Fibroblast of skin of scalp (primary cell): ENCODE data around the gene MYO7B.
"Not testable (repeated sequence)": the region's sequence is repeated elsewhere in the genome, so short reads cannot be mapped to it uniquely, and the experiment has no call there.

Source experiments
- DNase-seq: peaks from one replicate; pipeline ENCODE4 v3.0.0-alpha.2; 2013

MYO7B gene

DNA sequence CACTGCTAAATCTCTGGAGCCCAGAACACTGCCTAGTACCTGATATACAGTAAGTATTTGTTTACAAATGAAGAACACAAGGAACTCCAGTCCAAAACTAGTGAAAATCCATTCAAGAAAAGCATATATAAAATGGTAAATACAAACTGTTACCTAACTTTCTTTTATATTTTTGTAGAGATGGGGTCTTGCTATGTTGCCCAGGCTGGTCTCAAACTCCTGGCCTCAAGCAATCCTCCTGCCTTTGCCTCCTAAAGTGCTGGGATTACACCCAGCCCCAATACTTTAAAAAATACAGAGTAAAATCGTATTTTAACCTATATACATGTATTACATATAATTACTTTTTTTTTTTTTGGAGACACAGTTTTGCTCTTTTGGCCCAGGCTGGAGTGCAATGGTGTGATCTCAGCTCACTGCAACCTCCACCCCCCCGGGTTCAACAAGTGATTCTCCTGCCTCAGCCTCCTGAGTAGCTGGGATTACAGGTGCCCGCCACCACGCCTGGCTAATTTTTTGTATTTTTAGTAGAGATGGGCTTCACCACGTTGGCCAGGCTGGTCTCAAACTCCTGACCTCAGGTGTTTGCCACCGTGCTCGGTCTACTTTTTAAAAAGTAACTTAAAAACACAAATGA lies 11.2 kb upstream of the MYO7B start:
- DNase-seq = not testable (repeated sequence)

DNA sequence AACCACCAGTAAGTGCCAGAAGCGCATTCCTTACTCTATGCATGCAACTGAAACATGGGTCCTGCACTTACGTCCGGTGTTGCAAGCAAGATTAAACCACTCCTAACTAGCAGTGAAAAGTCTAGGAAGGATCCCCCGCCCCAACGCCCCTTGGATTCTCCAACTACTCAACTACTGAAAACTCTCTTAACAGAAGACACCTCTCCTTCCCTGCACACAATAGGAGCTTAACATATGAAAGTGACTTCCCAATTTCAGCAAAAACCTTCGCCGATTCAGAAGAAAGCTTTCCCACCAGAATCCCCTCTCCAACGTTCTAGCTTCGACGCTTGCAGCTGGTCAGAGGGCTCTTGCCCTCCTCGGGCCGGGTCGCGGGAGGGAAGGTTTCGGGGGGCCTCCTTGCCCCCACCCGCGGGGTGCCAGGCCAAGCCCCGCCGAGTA lies 9.8 kb upstream of the MYO7B start:
- DNase-seq = peak; percentile 46

DNA sequence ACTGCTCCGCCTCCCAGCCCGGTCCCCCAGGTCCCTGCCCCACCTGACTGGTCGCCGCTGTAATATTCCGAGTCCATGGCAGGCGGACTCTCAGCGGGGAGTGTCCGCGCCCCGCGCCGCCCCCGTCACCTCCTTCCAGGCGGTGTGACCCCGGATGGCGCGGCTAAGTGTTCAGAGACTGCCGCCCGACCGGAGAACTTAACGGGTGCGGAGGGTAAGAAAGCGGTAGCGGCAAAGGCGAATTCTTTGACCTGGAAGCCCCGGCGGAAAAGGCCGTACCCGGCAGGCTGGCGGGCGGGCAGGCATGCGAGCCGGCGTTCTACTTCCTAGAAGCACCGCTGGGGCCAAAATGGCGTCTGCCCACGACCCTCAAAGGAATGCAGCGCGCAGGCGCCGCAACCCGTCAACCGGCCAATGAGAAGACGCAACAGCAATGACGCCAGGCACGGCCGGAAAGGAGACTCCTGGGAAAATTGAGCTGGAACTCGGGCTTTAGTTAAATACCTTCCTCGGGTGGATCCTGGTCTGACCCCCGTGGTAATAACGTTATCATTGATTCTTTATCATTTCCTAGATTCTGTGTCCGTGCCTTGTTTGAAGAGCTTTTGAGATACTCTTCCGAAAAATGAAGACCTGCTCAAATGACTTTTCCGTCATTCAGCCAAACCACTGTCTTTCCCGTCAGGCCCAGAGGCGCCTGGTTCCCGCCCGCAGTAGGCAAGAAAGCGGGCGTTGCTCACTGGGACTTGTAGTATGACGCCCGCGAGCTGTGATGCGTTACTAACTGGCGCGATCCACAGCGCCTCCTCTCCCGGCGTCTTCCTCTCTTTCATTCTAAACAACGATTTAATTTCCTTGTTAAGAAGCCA lies 9.1 kb upstream of the MYO7B start, which contains the start of gene IWS1:
TSS of gene IWS1 (minus strand) at position 358 of the 869 bp plus-strand sequence. CDS start at position 77, 281 bp downstream.
- peak; percentile 97 for DNase-seq

DNA sequence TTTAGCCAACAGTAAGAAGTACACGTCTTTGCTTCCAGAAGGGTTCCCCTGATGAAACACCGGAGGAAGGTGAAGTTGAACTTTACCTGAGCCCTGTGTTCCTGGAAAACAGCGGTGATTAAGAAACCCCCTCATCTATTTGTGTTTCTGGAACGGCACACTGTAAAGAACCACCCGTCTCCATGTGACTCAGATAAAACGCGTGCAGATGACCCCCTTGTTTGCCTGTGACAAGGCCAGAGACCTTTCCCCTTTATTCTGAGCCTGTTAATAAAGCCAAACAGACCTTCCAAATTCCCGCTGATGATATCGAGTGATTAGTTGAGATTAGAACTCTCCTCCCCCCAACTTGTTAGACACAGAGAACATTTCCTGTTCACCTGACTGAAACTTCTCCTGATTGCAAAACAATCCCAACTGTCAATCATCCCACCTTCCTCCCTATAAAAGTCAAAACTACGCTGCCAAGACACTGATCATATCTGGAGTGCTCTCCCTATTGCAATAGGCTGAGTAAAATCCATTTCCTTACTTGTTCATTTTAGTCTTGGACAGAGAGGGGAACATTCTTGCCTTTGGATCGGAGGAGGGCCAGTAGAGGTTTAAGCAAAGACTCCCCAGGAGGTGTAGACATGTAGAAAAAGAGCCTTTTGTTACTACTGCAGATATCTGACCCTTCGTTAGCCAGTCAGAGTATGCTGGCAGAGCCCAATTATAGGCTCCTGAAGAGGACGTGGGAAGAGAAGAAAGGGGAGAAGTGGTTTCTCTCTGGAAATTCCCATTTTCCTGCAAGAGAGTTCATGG lies 8.3 kb upstream of the MYO7B start:
- DNase-seq = no peak

DNA sequence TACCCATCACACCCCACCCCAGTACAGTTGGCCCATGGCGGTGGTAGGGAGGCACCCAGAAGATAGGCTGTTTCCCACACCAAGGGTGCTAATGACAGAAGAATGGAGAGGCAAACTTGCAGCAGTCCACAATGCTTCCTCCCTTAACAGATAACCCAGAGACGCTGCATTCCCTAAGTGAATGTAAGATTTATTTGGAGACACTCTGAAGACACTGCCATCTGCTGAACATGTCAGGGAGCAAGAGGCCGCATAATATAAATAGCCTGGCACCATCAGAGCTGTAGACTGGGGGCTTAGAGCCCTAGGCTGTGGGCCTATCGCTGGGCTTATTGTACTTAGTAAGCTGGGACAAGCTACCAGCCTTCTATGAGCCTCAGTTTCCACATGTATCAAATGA lies 7.0 kb upstream of the MYO7B start:
- no peak for DNase-seq

DNA sequence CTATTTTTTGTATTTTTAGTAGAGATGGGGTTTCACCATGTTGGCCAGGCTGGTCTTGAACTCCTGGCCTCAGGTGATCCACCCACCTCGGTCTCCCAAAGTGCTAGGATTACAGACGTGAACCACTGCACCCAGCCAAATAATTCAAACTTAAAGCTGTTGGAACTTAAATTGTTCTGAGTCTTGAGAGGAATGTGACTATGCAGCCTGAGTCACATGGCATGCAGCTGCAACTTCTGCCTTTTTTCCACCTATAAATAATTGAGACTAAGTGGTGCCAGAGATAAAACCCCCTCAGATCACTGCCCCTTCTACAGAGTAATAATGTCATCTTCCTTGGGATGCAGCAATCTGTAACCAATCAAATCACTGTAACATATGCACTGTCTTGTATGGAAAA lies 6.1 kb upstream of the MYO7B start:
- peak; percentile 8 for DNase-seq

DNA sequence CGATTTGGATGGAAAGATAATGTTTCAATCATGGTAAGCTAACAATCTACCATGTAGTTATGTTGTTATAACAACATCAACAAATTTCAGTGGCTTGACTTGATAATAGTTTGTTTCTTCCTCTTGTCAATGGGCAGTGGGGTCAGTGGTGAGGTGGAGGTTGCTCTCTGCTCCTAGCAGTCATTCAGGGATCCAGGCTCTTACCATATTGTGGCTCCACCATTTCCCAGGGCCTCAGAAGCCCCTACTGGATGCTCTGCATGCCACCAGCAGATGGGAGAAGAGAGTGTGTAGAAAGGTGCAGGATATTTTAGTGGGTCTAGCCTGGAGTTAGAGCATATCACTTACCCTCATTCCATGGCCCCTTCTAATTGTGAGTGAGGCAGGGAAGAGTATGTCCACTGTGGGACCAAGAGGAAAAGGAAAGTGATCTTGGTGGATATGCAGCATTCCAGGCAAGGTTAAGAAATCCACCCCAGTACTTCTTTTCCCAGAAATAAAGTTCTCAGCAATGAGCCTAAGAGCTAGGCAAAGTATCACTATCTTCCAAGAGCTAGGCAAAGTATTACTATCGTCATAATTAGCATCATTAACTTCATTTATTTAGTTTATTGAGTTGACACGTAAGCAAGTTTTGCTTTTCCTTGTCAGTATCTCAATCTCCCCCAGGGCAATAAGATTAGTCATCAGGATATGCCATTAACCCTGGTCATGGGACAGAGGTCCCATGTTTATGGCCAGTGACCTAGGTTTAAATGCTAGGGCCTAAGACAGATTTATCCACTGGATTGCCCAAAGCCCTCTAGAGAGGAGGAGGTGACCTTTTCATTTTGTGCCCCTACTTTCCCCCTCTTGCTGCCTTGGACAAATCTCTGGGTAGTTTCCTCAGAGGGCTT lies 5.0 kb upstream of the MYO7B start:
- no peak for DNase-seq

DNA sequence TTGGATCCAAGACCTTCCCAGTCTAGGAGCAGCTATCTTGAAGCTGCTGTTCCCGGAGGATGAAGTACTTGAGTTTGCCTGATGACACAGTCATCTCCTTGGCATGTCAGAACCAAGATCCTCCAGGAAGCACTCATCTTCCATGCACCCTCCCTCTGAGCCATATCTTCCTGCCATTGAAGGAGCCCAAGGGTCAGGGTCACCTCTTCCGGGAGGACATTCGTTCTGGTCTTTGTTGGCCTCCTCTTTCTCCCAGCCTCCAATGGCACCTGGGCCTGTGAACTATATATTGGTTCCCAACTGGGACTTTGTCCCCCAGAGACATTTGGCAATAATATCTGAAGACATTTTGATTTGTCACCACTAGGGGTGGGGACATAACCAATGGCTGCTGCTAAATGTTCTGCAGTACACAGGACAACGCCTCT lies 4.2 kb upstream of the MYO7B start:
- no peak for DNase-seq

DNA sequence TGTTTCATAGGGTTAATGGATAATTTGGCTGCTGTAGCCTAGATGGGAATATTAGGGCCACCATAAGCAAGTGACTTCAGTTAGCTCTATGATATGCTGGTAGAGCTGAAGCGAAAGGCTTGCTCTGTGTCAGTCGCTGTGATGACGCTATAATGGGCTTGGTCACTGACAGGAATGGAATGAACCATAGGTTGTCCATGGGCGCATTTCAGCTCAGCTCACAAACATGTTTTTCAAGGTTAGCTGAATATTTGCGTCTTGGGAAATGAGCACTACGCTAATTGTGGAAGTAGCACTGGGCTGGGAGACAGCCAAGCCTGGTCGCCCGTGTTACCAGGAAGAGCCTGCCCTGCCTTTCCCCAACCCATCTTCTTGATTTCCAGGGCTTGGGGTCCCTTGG lies 3.2 kb upstream of the MYO7B start:
- no peak for DNase-seq

DNA sequence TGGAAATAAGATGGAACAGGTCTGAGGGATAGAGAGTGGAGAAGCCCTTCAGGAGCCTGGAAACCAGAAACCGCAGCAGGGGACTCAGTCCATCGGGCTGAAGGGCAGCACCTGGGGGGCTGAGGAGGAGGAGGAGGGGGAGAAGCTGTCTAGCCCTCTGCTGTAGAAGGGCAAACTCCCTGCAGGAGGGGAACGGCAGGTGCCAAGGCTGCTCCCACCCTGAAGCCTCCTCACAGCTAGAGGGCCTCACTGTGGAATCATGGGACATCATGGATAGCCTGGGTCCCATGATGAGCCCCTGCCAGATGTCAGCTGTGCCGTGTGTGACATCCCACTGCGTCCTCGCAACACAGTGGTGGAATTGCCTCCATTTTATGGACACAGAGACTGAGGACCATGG lies 435 bp downstream of the MYO7B start:
- no peak for DNase-seq

DNA sequence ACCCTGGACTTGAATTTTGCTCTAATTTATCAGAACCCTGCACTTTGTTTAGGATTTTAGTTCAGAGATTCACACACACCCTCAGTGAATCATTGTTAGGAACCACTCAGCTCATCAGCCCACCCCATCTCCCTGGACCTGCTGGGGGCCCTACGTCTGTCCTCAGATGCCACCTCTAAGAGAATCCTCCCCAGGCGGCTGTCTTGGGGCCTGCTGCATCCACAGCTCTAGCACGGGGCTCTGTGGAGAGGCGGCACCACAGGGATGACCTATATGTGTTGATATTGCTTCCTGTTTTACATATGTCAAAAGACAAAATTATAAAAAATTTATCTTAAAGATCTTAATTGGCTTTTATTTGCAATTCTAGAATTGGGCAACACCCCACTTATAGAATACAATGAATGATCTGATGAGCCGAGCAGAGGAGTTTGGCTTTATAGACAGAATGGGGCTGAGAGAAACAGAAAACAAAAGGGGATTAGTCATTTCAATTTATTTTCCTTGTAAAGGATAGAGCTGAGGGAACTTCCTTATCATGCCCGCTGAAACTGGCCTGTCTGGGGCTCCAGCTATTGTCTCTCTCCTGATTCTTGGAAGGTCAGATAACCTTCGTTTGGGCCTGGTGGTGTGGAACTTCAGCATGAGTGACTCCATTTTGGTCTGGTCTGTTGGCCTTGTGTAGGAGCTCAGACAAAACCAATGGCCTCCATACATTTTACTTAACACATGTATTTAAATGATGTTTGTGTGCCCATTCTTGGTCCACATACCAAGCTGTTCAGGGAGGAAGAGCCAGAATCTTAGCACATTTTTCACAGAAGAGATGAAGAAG lies 1.4 kb downstream of the MYO7B start:
- DNase-seq = no peak

DNA sequence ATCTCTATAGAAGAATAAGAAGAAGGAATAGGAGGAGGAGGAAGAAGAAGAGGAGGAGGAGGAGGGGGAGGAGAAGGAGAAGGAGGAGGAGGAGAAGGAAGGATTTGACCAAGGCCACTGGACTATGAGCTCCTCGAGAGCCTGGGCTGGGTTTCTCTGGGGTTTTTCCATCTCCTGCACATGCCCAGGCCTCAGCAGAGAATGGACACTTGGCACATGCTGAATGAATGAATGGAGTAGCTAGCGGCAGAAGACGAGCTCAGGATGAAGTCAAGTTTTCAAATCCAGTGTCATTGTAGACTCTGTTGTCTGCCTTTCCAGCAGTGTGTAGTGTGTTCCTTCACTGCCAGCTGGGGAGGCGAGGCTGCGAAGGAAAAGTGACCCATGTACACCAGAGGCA lies 2.2 kb downstream of the MYO7B start:
- DNase-seq = no peak

DNA sequence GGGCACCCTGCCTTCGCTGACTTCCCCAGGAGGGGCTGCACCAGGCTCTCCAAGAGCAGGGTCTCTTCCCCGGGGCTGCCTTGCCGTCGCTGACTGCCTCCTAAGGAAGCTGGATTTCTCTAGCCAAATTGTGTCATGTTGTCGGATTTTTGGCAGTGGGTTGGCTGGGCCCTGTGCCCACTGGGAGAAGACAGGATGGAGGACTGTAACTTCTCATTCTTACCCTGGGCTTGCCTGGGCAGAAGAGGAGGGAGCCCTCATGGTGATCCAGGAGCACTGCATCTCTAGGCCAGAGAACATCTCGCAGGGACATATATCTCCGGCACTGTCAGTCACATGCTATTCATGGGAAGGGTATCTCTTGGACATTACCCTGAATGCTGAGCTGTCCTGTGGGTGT lies 6.3 kb downstream of the MYO7B start:
- no peak for DNase-seq

DNA sequence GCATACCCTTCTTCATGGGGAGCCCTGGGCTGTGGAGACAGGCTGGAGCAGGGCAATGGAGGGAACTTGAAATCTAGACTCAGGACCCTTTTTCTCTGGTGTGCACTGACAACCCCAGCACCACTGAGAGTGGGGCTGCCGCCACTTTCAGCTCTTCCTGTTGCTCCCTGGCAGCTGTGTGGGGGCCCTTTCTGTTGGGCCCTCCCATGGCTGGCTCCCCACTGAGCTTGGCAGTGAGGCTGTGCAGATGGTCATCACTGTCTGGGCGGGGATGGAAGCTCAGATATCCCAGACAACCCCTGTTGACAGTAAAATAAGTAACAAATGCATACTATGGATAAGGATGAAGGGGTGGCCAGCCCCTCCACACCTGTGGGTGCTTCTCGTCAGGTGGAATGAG lies 6.7 kb downstream of the MYO7B start:
- no peak for DNase-seq

DNA sequence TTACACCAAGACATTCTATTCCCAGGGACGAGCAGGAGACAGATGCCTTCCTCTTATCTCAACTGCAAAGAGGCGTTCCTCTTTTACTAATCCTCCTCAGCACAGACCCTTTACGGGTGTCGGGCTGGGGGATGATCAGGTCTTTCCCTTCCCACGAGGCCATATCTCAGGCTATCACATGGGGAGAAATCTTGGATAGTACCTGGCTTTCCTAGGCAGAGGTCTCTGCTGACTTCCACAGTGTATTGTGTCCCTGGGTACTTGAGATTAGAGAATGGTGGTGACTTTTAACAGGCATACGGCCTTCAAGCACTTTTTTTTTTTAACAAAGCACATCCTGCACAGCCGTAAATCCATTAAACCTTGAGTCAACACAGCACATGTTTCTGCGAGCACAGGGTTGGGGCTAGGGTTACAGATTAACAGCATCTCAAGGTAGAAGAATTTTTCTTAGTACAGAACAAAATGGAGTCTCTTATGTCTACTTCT lies 7.6 kb downstream of the MYO7B start:
- DNase-seq = not testable (repeated sequence)

DNA sequence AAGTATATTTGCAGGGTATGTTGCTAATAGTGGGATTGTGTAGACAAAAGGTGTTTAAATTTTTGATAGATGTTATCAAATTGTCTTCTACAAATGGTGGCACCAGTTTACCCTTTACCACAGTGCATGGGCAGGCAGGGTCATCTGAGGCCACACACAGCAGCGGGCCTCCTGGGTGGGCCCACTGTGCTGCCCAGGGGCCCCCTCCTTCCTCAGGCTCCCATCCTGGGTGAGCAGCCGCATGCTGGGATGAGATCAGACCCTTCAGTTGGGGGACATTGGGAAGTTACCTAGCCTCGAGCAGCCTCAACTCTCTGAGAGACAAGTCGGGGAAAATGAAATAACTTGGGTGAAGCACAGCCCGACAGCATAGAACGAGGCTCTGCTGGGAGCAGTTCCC lies 9.7 kb downstream of the MYO7B start:
- DNase-seq = no peak

DNA sequence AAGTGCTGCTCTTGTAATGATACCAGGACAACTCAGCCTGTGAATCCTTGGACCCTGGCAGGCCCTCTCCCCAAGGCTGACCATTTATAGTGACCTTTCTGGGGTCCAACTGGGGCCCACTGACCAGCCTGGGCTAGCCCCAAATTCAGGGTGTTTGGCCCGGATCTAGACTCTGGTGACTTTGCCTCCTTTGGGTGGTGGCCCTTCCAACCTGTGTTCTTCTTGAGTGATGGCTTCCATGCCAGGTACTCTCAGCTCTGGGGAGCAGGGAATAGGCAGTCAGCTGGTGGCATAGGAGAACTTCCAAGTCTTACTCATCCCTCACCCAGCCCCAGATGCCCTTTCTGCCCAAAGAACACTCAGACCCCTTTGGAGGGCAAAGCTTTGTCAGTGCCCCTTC lies 10.3 kb downstream of the MYO7B start:
- no peak for DNase-seq

DNA sequence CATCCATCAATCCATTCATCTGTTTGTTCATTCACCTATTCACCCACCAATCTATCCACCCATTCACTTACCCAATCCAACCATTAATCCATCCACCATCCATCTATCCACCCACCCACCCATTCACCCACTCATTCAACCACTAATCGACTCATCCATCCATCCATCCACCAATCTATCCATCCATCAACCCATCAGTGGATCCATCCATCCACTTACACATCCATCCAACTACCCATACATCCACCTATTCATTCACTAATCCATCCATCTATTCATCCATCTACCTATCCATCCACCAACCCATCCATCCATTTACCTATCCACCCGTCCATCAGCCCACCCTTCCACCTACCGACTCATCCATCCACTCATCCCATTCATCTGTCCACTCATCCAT lies 11.3 kb downstream of the MYO7B start:
- no peak for DNase-seq

DNA sequence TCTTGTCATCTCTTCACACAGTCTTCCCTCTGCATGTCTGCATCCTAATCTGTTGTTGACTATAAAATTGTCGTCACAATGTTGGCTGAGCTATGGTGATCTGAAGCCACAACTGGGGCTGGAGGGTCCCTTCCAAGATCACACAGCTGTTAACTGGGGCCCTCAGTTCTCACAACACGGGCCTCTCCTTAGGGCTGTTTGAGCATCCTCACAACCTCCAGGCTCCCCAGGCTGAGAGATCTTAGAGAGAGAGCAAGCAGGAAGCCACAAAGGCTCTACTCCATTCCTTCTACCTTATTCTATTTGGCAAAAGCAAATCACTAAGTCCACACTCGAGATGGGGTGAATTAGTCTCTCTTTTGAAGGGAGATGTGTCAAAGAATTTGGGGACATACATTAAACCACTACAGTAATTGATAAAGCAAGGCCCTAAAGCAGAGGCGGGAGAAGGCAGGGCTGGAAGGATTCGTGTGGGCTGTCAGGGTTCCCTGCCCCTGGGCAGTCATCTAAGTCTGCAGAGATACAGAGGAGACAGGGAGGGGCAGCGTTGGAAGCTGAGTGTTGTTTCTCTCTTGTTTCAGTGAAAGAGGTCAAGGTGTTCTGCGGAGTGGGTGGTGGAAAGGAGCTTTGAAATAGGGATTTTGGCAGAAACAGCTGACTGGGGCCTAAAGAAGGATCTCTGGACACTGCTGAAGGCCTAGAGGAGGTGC lies 15.9 kb downstream of the MYO7B start:
- no peak for DNase-seq

DNA sequence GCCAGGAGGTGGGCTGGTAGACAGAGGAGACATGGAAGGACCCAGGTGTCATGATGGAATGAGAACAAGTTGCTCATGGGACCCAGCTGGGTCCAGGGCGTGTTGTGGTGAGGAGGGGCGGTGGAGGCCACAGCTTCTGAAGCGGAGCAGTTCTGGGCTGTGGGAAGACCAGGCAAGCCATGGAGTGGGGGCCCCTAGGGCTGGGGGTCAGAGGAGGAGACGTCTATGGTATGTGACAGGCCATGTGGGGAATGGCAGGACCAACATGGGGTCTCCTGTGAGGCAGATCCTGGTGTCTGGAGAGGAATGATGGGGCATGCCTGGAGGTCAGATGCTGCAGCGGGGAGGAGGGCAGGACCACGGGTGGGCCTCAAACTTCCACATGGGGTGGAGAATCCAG lies 16.9 kb downstream of the MYO7B start:
- DNase-seq = no peak
